Activated T-cell treated with anti-CD3 and anti-CD28 coated beads, Interleukin-2, amount 50 U/mL, for 48 hours (primary cell): ENCODE data around the gene CD55.

ENCODE experiments used
- DNase-seq, 2 experiments: peaks; one replicate each; pipeline ENCODE4 v3.0.0-alpha.2; 2020

The CD55 gene

DNA sequence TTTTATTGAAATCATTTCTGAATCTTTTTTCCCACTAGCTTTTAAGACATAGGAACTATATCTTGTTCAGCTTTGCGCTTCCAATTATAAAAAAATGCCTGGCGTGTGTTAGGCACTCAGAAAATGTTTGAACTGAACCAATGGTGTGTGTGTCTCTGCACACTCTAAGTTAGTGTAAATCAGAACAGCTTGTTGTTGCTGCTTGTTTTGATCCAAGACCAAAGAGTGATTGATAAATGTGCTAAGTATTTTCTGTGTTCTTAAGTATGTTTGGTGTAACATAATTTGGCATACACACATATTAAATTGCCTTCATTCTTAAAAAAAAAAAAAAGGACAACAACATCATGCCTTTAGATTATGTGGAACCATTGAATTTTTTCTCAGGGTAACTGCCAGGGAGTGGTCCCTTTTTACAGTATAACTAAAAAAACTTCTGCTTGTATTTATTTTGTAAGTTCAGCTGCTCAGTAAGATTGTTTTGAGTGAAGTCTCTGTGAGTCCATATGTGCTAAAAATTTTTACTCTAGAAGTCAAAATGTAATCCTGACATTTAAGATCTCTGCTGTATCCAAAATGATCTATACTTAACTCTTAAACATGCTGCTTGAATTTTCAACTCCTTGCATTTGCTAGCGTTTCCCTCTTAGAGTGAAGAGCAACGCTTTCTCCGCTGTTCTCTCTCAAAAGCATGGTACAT lies 8.7 kb downstream of the CD55 start:
- no peak for DNase-seq

DNA sequence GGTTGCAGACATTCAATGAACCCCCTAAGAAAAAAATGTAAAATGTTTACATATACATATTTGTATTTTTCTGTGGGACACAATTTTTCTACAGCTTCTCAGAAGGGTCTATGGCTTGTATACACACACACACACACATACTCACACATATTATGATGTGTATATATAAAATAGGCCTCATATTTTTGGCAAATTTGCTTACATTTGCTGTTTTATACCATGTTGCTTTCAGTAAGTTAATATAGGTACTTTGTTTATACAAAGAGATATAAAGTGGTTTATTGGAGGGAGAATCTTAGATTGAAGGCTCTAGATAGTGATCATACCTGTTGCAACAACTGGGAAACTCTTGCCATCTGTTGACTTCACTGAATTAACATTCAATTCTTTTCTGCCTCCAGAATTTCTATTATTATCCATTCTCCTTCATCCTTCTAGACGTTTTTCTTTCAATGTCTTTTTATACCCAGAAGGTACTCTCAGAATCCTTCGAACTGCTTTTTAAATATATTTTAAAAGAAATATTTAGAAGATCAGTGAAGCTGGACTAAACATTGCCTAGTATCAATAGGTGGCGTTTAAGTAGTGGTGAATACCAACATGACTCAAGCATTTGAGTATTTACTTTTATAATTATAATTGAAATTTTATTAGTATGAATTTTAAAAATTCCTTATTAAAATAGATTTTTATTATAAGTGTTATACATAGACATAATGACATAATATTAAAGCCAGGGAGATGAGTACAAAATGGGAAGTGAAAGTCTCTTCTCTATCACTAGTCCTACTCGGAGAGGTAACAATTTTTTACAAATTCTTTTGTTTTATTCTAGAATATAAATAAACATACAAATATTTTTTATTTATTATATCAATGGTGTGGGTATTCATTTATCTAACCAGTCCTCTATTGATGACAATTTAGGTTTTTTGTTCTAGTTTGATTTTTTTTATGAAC lies 10.2 kb downstream of the CD55 start:
- DNase-seq: no peak

DNA sequence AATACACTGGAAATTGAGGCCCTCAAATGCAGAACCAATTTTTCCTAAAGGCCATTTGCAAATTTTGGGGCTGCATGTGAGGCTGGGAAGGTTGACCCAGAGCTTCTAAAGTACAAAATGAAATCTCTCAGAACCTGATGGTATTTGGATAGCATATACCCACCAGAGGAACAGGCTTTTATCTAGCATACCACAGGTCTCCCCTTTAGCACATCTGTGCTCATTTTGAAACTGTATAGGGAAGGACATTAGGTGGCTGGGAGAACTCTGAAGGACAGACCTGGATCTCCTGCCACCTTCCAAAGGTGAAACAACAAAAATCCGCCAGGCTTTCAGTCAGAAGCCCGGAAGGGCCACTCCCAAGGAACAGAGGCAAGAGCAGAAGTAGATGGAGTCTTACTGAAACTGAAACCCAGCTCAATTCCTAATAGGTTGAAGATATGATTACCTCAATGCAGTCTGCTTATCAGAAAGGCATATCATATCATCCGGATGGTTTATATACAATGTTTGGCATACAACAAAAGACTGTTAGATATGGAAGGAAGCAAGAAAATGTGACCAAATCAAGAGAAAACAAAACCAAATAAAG lies 11.6 kb downstream of the CD55 start:
- no peak for DNase-seq

DNA sequence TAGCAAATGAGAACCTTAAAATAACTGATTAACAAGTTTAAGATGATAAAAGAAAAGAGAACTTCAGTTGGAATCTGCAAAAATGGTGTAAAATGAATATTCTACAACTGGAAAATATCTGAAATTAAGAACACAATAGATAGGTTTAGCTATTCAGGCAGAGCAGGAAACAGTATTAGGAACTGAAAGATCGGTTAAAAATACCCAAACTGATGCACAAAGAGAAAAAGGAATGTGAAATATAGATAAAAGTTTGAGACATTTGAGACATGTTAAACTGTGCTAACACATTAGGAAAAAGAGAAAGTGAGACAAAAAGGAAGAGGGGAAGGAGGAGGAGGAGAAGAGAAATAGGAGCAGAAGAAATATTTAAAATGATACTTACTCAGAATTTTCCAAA lies 12.1 kb downstream of the CD55 start:
- DNase-seq: no peak

DNA sequence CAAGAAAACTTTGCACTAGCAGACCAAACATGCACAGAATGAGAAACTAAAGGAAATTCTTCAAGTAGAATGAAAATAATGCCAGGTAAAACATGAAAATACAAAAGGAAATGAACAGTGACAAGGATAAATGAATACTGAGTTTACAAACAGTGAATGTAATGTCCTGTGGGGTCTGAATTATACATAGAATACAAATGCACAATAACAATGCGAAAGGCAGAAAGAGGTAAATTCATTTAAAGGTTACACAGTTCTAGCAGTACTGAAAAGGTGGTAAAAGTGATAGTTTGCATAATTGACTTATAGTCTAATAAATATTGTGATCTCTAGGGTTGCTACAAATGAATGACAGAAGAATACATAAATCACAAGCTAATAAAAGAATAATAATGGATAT lies 12.9 kb downstream of the CD55 start:
- DNase-seq: no peak

DNA sequence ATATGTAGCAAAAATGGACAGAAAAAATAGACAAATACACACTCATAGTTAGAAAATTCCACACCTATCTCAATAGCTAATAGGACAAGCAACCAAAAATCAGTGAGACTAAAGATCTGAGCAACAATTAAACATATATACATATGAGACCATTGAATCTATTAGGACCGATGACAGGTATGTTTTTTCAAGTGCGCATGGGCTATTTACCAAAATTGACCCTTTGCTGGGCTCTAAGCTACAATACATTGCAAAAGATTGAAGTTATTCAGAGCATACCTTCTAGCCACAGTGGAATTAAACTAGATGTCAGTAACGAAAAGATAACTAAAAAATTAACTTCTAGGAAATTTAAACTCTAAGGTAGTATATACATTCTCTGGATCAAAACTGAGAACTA lies 13.7 kb downstream of the CD55 start:
- no peak for DNase-seq

DNA sequence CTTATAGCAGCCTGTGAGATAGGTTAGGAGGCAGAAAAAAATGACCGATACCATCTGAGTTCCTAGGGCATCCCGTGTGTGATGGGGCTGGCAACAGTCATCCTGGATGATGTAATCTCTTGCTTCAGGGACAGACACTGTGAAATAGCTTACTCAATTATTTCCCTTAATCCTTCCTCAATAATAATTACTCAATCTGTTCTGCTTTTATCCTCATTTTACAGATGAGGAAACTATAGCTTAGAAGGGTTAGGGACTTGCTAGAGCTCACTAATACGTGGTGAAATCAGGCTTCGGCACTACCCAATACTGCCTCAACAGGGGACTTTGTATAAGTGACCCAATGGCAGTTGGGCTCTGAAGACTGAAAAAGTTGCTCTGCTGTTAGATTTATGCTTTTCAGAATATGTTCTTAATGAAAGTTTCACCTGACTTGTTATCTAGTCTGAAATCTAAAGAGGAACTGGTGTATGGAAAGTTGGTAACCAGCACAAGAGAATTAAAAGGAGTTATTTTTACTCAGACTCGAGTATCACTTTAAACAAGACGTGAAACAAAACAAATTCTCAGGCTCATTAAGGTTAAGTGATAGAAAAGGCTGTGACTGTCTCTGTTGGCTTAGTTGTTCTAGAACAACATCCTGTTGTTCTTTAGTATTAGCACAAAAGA lies 14.4 kb downstream of the CD55 start:
- no peak for DNase-seq

DNA sequence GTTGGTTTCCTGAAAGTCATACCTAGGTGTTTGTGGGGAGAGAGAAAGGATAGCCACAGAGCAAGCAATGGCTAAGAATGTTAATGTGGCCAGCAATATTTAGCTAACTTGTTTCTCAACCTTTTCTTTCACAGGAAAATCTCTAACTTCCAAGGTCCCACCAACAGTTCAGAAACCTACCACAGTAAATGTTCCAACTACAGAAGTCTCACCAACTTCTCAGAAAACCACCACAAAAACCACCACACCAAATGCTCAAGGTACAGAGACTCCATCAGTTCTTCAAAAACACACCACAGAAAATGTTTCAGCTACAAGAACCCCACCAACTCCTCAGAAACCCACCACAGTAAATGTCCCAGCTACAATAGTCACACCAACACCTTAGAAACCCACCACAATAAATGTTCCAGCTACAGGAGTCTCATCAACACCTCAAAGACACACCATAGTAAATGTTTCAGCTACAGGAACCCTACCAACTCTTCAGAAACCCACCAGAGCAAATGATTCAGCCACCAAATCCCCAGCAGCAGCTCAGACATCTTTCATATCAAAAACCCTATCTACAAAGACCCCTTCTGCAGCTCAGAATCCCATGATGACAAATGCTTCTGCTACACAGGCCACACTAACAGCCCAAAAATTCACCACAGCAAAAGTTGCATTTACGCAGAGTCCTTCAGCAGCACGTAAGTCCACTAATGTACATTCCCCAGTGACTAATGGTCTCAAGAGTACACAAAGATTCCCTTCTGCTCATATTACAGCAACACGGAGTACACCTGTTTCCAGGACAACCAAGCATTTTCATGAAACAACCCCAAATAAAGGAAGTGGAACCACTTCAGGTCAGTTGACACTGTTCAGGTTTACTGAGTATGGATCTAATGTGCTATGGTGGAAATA lies 15.3 kb downstream of the CD55 start:
- peak; percentile 48 to 55 for DNase-seq

DNA sequence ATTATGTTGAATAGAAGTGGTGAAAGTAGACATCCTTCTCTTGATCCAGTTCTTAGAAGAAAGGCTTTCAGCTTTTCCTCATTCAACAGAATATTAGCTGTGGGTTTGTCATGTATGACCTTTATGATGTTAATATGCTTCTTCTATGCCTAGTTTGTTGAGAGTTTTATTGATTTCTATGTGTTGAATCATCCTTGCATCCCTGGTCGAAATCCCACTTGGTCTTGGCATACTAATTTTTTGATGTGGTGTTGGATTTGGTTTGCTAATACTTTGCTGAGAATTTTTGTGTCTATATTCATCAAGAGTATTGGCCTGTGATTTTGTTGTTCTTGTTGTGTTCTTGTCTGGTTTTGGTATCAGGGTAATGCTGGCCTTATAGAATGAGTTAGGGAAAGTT lies 20.9 kb downstream of the CD55 start:
- DNase-seq: no peak

DNA sequence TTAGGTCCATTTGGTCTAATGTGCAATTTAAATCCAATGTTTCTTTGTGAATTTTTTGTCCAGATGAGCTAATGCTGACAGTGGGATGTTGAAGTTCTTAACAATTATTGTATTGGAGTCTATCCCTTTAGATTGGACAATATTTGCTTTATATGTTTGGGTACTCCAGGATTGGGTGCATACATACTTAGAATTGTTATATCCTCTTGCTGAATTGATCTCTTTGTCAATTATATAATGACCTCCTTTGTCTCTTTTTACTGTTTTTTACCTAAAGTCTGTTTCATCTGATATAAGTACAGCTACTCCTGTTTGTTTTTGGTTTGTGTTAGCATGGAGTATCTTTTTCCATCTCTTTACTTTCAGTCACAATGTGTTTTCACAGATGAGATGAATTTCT lies 22.2 kb downstream of the CD55 start:
- DNase-seq: no peak

DNA sequence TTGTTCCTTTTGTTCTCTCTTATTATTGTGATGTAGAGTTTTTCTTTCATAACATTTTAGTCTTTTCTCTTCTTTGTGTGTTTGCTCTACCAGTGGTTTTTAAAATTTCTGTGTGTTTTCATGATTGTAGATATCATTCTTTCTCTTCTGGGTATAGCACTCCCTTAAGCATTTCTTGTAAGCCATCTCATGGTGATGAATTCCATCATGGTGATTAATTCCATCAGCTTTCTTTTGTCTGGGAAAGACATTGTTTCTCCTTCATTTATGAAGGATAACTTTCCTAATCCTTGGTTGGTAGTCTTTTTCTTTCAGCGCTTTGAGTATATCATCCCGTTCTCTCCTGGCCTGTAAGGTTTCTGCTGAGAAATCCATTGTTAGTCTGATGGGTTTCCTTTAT lies 22.7 kb downstream of the CD55 start:
- DNase-seq: no peak

DNA sequence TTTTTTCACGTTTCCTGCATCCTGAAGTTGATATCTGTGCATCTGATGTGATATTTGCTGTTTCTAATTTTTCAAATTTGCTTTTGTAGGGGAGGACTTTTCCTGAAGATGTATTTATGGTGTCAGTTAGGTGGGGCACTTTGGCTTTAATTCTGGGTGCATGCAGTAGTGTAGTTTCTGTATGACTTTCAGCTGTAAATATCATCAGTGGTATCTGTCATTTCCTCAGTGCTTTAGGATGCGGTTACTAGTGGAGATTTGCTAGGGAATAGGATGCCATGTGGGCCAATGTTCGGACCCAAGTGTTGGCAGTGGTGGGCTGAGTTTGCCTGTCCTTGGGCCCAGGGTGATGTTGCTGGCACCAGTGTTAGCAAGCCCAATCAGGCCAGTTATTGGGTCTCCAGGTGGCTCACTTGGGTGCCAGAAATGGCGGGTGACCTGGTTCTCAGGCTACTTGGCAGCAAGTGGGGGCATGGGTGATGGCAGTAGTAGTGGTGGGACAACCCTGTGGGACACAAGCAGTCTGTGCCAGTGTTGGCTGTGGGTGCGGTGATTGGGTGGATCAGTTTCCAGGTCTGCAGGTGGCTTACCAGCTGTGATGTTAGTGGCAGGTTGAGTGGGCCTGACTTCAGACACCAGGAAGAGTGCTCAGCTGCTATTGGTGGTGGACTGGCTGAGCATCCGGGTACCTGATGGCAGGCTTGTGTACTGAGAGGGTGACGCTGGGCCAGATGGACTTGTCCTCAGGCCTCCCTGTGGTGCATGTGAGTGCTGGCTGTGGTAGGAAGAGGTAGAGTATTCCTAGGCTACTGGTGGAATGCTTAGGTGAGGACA lies 24.4 kb downstream of the CD55 start:
- DNase-seq: no peak

DNA sequence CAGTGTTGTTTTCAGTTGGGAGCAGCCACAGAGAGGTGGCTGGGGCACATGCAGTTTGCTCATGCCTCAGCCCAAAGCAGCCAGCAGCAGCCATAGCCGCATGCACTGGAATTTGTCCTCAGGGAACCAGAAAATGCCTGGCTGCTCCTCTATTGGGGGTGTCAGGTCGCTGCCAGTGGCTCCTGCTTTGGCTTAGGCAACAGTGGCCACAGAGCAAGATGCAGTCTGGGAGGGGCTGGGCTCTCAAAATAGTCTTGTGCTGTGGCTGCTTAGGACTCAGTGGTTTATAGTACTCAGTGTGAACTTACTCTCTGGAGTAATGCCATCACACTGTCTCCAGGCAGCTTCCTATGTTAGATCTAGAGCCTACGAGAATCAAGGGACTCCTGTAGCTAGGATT lies 25.0 kb downstream of the CD55 start:
- no peak for DNase-seq

DNA sequence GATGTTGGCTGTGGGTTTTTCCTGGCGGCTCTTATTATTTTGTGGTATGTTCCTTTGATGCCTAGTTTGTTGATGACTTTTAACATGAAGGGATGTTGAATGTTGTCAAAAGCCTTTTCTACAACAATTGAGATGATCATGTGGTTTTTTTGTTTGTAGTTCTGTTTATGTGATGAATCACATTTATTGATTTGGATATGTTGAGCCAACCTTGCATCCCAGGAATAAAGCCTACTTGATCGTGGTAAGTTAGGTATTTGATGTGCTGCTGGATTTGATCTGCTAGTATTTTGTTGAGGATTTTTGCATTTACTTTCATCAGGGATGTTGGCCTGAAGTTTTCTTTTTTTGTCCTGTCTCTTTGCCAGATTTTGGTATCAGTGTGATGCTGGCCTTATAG lies 28.5 kb downstream of the CD55 start:
- no peak for DNase-seq

DNA sequence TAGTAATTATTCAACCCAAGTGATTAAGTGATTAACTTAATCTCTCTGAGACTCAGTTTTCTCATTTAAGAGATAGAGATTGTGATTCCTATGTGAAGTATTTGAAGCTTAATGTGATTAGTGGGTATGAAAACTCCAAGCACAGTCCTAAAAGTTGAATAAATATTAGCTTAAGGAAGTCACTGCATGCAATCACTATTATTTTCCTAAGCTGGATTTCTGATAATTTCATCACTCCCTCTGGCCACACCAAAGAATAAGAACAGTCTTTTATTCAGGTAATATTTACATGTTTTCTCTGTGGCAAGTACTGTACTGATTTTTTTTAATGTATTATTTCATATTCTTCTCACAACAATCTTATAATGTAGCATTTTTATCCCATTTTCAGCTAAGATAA lies 31.1 kb downstream of the CD55 start:
- DNase-seq: no peak

DNA sequence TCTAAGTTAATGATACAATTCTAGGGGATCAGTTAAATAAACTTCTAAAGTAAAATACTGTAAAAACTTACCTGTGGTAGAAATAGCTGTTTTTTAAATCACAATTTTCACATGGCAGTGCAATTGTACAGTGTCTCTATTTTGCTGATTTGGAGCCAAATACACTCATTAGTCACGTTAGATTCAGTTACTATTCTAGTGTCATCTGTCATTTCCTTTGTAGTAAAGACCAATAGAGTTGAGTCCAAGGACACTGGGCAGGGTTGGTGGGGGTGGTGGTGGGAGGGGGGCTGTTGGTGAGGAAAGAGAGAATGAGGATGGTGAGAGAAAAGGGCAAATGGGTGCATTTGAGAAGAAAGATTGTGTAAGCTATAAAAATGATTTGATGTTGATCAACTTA lies 33.6 kb downstream of the CD55 start:
- no peak for DNase-seq

DNA sequence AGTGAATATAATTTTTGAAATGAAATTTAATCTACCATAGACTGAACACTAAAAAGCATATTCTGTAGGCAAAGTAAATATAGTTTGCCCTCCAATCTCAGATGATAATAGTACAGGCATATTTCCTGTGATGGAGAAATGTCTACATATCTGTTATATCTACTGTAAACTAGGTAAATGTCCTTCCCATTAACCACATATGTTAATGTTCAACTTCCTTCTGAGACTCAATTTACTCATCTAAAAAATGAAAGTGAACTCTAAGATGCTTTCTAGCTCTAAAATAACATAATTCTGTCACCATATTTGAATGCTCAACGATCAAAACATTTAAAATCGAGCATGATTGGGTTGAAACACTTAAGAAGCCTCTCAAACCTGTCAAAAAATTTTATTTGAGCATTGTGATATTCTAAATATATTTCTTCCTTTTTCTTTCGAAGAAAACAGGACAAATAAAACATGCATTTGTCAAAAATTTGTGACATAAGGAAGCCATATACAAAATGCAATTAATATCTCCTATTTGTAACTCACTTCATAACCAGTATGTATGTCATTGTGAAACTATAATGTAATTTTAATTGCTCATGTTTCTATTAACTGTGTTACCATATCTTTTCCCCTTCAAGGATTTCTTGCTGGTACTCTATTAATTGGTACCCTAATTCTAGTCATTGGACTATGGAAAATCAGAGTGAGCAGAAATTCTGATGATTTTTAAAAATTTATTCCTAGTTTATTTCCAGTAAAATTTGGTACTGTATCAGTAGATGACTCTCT lies 34.2 kb downstream of the CD55 start:
- DNase-seq: no peak

DNA sequence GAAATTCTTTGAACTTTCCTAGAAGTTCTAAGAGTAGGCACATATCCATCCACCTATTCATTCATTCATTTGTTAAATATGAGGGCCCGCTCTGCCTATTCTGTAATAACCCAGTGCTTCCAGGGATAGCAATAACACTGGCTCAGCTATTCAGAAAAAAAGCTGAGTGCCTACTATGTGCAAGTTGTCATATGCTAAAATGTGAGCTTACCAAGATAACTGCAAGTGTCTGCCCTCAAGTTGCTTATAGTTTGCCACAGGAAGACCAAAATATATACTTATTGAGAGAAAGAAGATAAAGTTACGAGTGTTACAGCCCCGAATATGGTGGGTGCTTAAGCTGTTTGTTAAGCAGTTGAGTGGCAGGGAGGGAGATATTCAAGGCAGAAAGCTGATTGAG lies 39.6 kb downstream of the CD55 start:
- DNase-seq: no peak

DNA sequence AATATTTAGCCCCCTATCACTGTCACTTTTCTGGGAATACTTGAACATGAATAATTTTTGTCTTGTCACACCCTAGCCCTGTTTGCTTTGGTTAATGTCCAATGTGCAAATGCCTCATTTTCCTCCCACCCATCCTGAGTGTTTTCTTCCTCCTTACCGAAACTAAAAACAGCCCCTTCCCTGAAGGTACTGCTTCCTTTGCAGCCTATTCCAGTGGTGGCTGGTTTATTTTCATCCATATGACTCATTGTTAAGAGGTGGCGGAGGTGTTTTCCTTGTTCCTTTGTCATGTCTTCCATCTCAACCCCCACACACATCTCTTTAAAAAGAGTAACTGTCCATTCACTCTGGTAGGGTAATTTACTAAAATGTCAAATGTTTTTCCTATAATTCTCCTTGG lies 40.4 kb downstream of the CD55 start:
- no peak for DNase-seq
